B cell (primary cell): Measurements from ENCODE around the gene RAP1A. TPM values are rescaled to one million over a fixed set of nuclear protein-coding genes. Genes with fewer than 3 reads are reported as not detected.

Experiments
- ATAC-seq: fragments of 200-7000 bp; cut with Tn5 transposase; one replicate; pipeline ENCODE4 v1.10.0; 2021; ENCODE audit warnings: low read depth, mild to moderate bottlenecking, moderate number of reproducible peaks, moderate library complexity
- CTCF ChIA-PET: fragments of 350-600 bp; sonication (Branson Sonifier 250); formaldehyde crosslinking; loops from one replicate; lab custom pipeline; 2021; ENCODE audit warnings: antibody characterized with exemption, inconsistent platforms; lab: Charles Lee
- POLR2A ChIA-PET: fragments of 350-600 bp; sonication (Branson Sonifier 250); formaldehyde crosslinking; loops from one replicate; lab custom pipeline; 2021; ENCODE audit warnings: antibody characterized with exemption; lab: Charles Lee
- DNase-seq: peaks from one replicate; pipeline ENCODE4 v3.0.0; 2013
- H2AFZ ChIP-seq: 2 replicates; pipeline ENCODE4 v1.6.1; 2012; ENCODE audit warnings: mild to moderate bottlenecking, low read depth, low read length; ENCODE audit not compliant: insufficient read depth, poor library complexity, severe bottlenecking
- H3K27ac ChIP-seq, 2 donors: 1 replicate in 1 of 2; 2 replicates in 1 of 2; pipeline ENCODE4 v1.5.1; 2012 to 2013; ENCODE audit warnings: low read length in 2 of 2, mild to moderate bottlenecking in 2 of 2, moderate library complexity in 1 of 2
- H3K27me3 ChIP-seq, 4 experiments: fragments of 200-600 bp in 1 of 4; sonication (generic) in 1 of 4; replicated peaks in 1 of 4; 1 replicate in 2 of 4; 2 replicates in 2 of 4; pipeline versions ENCODE4 v1.6.1 to v1.7.0; 2013 to 2016; ENCODE audit warnings: low read length in 3 of 4, mild to moderate bottlenecking in 2 of 4, mixed read lengths in 1 of 4, moderate library complexity in 1 of 4; ENCODE audit not compliant: insufficient read depth in 4 of 4, control insufficient read depth in 3 of 4; ENCODE audit errors: control extremely low read depth in 1 of 4
- H3K36me3 ChIP-seq, 2 experiments: replicated peaks in 1 of 2; 1 replicate in 1 of 2; 2 replicates in 1 of 2; pipeline versions ENCODE4 v1.6.1 to v1.7.1; 2013; ENCODE audit warnings: low read length in 1 of 2; ENCODE audit not compliant: insufficient read depth in 2 of 2, control insufficient read depth in 1 of 2; ENCODE audit errors: control extremely low read depth in 1 of 2, extremely low read depth in 1 of 2
- H3K4me1 ChIP-seq, 2 donors: fragments of 200-600 bp in 1 of 2; sonication (generic) in 1 of 2; 1 replicate in 1 of 2; 2 replicates in 1 of 2; pipeline versions ENCODE4 v1.5.1 to v1.6.1; 2013 to 2017; ENCODE audit warnings: low read length in 2 of 2; ENCODE audit not compliant: control insufficient read depth in 2 of 2, insufficient read depth in 2 of 2
- H3K4me2 ChIP-seq: replicated peaks from 2 replicates; pipeline ENCODE3; 2012; ENCODE audit warnings: mild to moderate bottlenecking, low read depth, low read length; ENCODE audit not compliant: poor library complexity, severe bottlenecking
- H3K4me3 ChIP-seq, 5 experiments: fragments of 200-600 bp in 1 of 5; sonication (generic) in 1 of 5; 1 replicate in 3 of 5; 2 replicates in 2 of 5; pipeline versions ENCODE4 v1.5.1 to v1.7.0; 2011 to 2016; ENCODE audit warnings: low read length in 4 of 5, mild to moderate bottlenecking in 4 of 5, low read depth in 2 of 5, control low read depth in 1 of 5, moderate library complexity in 1 of 5; ENCODE audit not compliant: insufficient read depth in 1 of 5; ENCODE audit errors: control extremely low read depth in 1 of 5, extremely low read depth in 1 of 5
- H3K79me2 ChIP-seq: fragments of 200-600 bp; sonication (generic); one replicate; pipeline ENCODE4 v1.6.0; 2016; ENCODE audit warnings: low read length; ENCODE audit not compliant: control insufficient read depth, insufficient read depth
- H3K9ac ChIP-seq: fragments of 200-600 bp; sonication (generic); 2 replicates; pipeline ENCODE4 v1.6.1; 2017; ENCODE audit warnings: mild to moderate bottlenecking, low read length, moderate library complexity
- H3K9me3 ChIP-seq, 3 donors: one replicate each; pipeline versions ENCODE4 v1.6.1 to v1.7.1; 2013; ENCODE audit warnings: low read length in 2 of 3; ENCODE audit not compliant: control insufficient read depth in 2 of 3, insufficient read depth in 1 of 3; ENCODE audit errors: control extremely low read depth in 1 of 3
- H4K20me1 ChIP-seq: 2 replicates; pipeline ENCODE4 v1.6.0; 2012; ENCODE audit warnings: mild to moderate bottlenecking, low read length; ENCODE audit not compliant: insufficient read depth, control insufficient read depth, poor library complexity, severe bottlenecking
- H3K27ac Mint-ChIP-seq: one replicate; pipeline ENCODE4 v1.8.0; 2021; ENCODE audit warnings: mixed read lengths
- H3K27me3 Mint-ChIP-seq: one replicate; pipeline ENCODE4 v1.8.0; 2021; ENCODE audit warnings: mixed read lengths
- H3K4me1 Mint-ChIP-seq: one replicate; pipeline ENCODE4 v1.8.0; 2021; ENCODE audit warnings: mixed read lengths
- H3K4me3 Mint-ChIP-seq: one replicate; pipeline ENCODE4 v1.8.0; 2021; ENCODE audit warnings: mixed read lengths
- H3K9me3 Mint-ChIP-seq: one replicate; pipeline ENCODE4 v1.8.0; 2022; ENCODE audit warnings: mixed read lengths; ENCODE audit not compliant: insufficient read depth
- EZH2 ChIP-seq: IDR thresholded peaks from 2 replicates; pipeline ENCODE4 v1.6.1; 2012; ENCODE audit warnings: borderline replicate concordance, low read depth, mild to moderate bottlenecking, moderate library complexity, low read length; ENCODE audit not compliant: insufficient read depth, poor library complexity, severe bottlenecking
- WGBS: methylation state at CpG from one replicate; pipeline ENCODE4 v1.1.5; 2013; ENCODE audit warnings: missing lambda C conversion rate; ENCODE audit not compliant: insufficient coverage; 5-methylcytosine and 5-hydroxymethylcytosine counted together
- intact Hi-C: fragments of 100-400 bp; cut with micrococcal nuclease; formaldehyde crosslinking; loops from one replicate; pipeline ENCODE4 v1.10.0; 2022
- polyA plus RNA-seq: library from polyadenylated mRNA; depleted of rRNA; stranded (reverse); fragments of >200 nt; gene quantifications from 2 replicates; pipeline ENCODE4 v1.2.3, GENCODE V29; 2012
- total RNA-seq, 2 donors: library from RNA; stranded (reverse); fragments of 120-200 nt in 1 of 2; gene quantifications; 1 replicate in 1 of 2; 2 replicates in 1 of 2; pipeline versions ENCODE4 v1.2.3 to v1.2.4, GENCODE V29; 2013 to 2022
- TF ChIP-seq, protein P1 (sequence below): fragments of 200-600 bp; IDR thresholded peaks from one replicate; pipeline ENCODE4 v1.8.0; 2022; ENCODE audit warnings: antibody characterized with exemption, mild to moderate bottlenecking

RAP1A gene
- total and polyA plus RNA-seq, 2 donors (not counting 1 experiment from before 2014, with no cell fraction given), result 32.6 to 75.3 TPM

GRCh38 chr1:111648806-111649205 lies 29.2 kb downstream of the RAP1A start:
- Mint-ChIP-seq H3K4me1 (peaks cover 64% of the 10 kb centered on the region), H3K27ac (no peak overlapping the region), H3K9me3 (no peaks in the 10 kb centered on the region), H3K4me3 (no peak overlapping the region), H3K27me3 (no peaks in the 10 kb centered on the region)
- Histone ChIP-seq H2AFZ (no peak overlapping the region), H3K79me2 (peaks cover 97% of the 10 kb centered on the region), H4K20me1 (peaks cover 52% of the 10 kb centered on the region), H3K4me2 (no peak overlapping the region), H3K27ac (peak overlapping the region in 1 of 2 donors; percentile 36), H3K36me3 (peaks cover 4 to 20% of the 10 kb centered on the region in 2 experiments), H3K27me3 (no peaks in the 10 kb centered on the region), H3K4me1 (peaks cover 18 to 24% of the 10 kb centered on the region in 2 donors), H3K4me3 (no peak overlapping the region), H3K9me3 (peaks cover 0 to 3% (median 2%) of the 10 kb centered on the region in 3 donors), H3K9ac (no peak overlapping the region)
- TF ChIP-seq, protein P1, sequence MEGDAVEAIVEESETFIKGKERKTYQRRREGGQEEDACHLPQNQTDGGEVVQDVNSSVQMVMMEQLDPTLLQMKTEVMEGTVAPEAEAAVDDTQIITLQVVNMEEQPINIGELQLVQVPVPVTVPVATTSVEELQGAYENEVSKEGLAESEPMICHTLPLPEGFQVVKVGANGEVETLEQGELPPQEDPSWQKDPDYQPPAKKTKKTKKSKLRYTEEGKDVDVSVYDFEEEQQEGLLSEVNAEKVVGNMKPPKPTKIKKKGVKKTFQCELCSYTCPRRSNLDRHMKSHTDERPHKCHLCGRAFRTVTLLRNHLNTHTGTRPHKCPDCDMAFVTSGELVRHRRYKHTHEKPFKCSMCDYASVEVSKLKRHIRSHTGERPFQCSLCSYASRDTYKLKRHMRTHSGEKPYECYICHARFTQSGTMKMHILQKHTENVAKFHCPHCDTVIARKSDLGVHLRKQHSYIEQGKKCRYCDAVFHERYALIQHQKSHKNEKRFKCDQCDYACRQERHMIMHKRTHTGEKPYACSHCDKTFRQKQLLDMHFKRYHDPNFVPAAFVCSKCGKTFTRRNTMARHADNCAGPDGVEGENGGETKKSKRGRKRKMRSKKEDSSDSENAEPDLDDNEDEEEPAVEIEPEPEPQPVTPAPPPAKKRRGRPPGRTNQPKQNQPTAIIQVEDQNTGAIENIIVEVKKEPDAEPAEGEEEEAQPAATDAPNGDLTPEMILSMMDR, result no peak
- no peak for TF ChIP-seq EZH2
- ATAC-seq, result no peak
- CTCF ChIA-PET, result interaction anchor here (0.6 to 2.4 kb wide), 8 partner anchors 16 to 141 kb away, joined by 3 to 11 read pairs (median 4); no protein-coding TSS in a partner anchor
- POLR2A ChIA-PET, result interaction anchor here (0.6 kb wide), 1 partner anchor 131 kb away, joined by 3 read pairs; no protein-coding TSS in a partner anchor
- WGBS, result 88% methylated on average over 7 of the region's 7 CpGs
- intact Hi-C loops, result no loop called here
- DNase-seq, result no peak

DNA sequence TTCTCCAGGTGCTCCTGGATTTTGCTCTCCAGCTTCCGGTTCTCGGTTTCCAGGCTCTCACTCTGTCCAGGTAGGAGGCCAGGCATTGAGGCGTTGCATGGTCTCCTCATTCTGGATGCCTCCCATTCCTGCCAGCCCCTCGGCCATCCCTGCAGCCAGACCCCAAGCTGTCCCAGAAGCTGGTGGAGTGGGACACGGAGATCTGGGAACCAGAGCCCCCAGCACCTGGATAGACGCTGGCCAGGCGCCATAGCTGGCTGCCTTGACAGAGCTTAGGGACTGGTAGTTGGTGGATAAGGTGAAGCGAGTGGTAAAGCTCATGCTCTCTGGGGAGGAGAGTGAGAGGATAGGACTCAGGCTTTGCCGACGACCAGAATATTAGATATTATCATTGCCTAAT lies 29.6 kb downstream of the RAP1A start:
- H3K27ac Mint-ChIP-seq, result no peak overlapping the region
- 98% methylated on average over 6 of the region's 10 CpGs for WGBS
- Histone ChIP-seq H3K4me2 (no peak overlapping the region), H3K27me3 (no peaks in the 10 kb centered on the region), H3K4me3 (no peak overlapping the region), H3K36me3 (peaks cover 2 to 16% of the 10 kb centered on the region in 2 experiments), H3K9ac (no peak overlapping the region), H2AFZ (no peak overlapping the region), H4K20me1 (peaks cover 50% of the 10 kb centered on the region), H3K4me1 (peaks cover 19 to 25% of the 10 kb centered on the region in 2 donors), H3K27ac (peak overlapping the region in 1 of 2 donors; percentile 36), H3K79me2 (peaks cover 97% of the 10 kb centered on the region), H3K9me3 (peaks cover 0 to 2% (median 0%) of the 10 kb centered on the region in 3 donors)
- peaks cover 62% of the 10 kb centered on the region for H3K4me1 Mint-ChIP-seq
- TF ChIP-seq EZH2, result no peak
- TF ChIP-seq, protein P1, result no peak
- intact Hi-C loops, result no loop called here
- CTCF ChIA-PET, result interaction anchor here (0.6 to 2.4 kb wide), 8 partner anchors 15 to 142 kb away, joined by 3 to 11 read pairs (median 4); no protein-coding TSS in a partner anchor
- no peak overlapping the region for H3K4me3 Mint-ChIP-seq
- ATAC-seq (no peak), DNase-seq (no peak)
- POLR2A ChIA-PET, result no interaction called here
- H3K27me3 Mint-ChIP-seq, result no peaks in the 10 kb centered on the region
- H3K9me3 Mint-ChIP-seq, result no peaks in the 10 kb centered on the region
